NCI-H524 (cell line): ENCODE measurements around the gene DAB2IP.
A peak's percentile ranks its signal among the peaks of the same experiment; 100 is the strongest.
"Not testable (repeated sequence)": the region's sequence is repeated elsewhere in the genome, so short reads cannot be mapped to it uniquely, and the experiment has no call there.

Experiments used
- DNase-seq, 2 experiments: peaks; one replicate each; lab custom pipeline; 2025; lab: John Stamatoyannopoulos, UW

The DAB2IP gene

DNA sequence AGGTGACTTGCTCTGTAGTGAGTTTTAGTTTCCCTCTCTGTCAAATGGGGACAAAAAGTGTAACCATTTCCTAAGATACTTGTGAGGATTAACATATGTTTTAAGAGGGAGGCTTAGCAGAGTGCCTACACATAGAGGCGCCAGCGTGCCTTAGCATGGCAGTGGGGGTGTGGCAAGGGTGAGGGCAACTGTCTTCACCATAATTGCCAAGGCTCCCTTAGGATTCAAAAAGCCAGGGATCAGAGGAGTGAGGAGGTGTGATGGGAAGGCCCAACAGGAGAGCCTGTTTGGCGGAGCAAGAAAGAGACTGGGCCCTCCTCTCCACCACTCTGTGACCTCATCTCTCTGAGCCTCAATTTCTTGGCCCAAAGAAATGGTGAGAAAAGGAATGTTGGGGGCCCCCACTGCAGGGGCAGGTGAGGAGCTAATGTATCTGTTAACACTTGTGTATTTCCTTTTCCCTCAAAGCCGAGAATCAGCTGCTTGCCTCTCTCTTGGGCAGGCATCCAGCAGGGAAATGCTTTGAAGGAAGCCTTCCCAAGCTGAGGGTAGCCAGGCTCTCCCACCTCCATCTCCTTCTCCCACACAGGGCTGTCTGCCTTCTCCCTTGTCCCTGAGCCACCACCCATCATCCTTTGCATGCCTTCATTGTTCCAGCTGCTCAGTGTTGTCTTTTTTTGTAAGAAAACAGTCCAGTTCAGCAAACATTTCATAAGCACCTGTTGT is 76.0 kb downstream of the DAB2IP start:
- peak; percentile 23 to 28 for DNase-seq

GRCh38 chr9:121728916-121729315 is 77.5 kb downstream of the DAB2IP start:
- DNase-seq = no peak

- no peak for DNase-seq
Measured at GRCh38 chr9:121729769-121730562, 78.5 kb downstream of the DAB2IP start.

DNA sequence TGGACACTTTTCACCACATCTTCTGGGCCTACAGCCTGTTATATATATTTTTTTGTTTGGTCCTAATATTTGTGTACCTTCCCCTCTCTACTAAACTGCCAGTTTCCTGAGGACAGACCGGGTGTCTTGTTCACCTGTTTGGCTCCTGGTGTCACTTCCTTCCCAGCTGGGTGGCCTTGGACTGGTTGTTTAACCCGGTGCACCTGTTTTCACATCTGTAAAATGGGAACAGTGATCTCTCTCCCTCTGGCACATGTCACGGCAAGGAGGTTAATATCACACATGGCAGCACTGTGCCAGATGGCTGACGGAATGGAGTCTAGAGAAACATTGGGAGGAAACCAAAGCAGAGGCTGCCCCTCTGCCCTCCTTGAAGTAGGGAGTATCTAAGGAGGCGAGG is 79.7 kb downstream of the DAB2IP start:
- DNase-seq = no peak

- DNase-seq = no peak
Measured at GRCh38 chr9:121731919-121732318, 80.5 kb downstream of the DAB2IP start.

- DNase-seq = no peak
Measured at GRCh38 chr9:121732389-121732788, 81.0 kb downstream of the DAB2IP start.

- no peak for DNase-seq
Measured at GRCh38 chr9:121732886-121733285, 81.5 kb downstream of the DAB2IP start.

- no peak for DNase-seq
Measured at GRCh38 chr9:121734465-121734864, 83.0 kb downstream of the DAB2IP start.

DNA sequence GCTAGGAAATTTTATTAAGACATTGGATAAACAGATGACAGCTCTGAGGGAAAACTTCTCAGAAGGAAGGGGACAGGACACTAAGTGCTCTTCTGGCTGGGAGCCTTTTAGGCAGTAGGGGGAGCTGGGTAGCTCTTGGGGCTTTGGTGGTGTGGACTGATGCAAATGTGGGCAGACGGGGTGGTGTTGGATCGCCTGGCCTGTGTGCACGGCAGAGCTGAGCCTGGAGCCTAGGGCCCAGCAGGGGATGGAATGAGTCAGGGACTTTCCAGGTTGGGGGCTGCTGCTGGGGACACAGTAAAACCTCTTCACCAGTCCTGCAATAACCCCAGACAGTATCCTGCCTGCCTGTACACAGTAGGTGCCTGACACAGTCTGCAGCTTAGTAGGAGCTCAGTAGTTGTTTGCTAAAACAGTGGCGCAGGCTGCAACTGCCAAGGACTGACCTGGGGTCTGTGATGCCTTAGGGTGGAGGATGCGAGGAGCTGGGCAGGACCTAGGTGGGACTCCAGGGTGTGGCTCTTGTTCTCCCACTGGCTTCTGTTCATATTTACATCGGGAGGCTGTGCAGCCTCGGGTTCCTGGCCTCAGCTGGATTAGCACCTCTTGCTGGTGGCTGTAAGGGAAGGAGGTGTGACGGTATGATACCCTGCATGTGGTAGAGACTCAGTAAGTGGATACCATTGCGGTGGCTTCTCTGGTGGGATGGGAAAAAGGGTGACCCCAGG is 83.8 kb downstream of the DAB2IP start:
- DNase-seq = peak in 1 of 2 experiments; percentile 37

GRCh38 chr9:121735793-121736770 is 84.6 kb downstream of the DAB2IP start:
- no peak for DNase-seq

DNA sequence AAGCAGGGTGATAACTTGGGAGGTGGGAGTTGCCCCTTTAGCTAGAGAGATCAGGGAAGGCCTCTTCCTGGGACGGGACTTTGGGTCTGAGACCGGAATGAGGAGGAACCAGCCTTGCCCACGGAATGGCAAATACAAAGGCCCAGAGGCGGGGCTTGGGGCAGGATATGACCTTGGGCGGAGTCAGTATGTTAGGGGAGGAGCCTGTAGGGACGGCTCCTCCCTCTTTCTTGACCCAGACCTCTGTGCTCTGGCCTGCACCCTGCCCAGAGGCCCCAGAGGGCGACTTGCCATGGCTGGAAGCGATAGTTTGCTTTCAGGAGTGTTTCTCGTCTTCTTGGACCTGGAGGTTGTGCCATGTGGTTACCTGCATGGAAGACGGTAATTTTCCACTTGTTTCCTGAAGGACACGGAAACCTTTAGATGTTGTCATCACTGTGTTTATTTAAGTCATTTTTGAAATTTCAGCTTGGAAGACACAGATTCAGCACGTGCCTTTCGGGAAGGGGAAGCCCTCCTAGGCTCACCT is 85.6 kb downstream of the DAB2IP start:
- DNase-seq = no peak

DNA sequence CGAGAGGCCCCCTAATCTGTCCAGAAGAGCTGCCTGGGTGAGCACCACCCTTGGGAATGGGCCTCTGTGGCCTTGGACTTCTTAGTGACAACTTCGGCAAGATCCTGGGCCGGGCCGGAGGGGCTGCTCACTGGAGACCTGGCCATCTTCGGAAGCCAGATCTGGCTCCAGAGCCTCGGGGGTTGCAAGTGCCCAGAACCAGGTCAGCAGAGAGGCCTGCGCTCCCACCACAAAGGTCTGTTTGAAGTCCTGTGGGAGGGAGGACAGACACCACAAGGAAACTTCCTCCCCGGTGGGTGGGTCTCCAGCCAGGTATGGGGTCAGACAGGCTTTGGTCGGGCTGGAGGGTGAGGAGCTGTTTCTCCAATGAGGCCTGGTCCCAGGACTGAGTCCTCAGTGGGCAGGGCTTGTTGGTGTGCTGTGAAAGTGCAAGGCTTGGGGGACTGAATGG is 86.1 kb downstream of the DAB2IP start:
- DNase-seq = no peak

DNA sequence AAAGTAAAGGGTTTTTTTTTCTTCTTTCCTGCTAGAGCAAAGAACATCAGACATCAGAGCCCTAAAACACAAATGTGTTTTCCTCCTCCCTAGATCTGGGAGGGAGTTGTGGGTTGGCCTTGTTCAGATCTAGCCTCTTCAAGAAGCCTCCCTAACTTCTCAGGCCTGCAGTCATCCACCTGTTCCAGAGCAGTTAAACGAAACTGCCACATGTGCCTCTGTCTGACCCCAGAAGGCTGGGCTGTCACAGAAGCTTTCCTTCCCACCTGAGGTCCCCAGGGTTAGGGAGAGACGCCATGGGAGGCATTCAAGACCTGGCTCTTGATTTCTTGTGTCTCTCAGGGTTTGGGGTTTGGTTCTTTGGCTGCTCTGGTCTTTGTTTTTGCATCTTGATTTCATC is 87.0 kb downstream of the DAB2IP start:
- no peak for DNase-seq

DNA sequence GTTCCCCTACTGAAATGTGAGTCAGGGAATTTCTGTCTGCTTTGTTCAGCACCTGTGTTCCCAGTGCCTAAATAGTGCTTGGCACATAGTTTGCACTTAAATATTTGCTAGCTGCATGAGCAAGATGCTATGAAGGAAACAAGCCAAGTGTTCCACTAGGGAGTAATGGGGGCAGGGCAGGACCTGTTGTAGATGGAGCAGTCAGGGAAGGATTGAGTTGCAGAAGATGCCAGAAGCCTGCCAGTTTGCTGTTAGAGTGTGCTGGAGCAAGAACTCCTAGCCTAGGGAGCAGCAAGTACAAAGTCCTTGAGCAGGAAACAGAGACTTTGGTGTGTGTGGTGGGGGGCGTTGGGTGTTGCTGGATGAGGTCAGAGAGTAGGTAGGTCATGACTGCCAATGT is 87.5 kb downstream of the DAB2IP start:
- no peak for DNase-seq

DNA sequence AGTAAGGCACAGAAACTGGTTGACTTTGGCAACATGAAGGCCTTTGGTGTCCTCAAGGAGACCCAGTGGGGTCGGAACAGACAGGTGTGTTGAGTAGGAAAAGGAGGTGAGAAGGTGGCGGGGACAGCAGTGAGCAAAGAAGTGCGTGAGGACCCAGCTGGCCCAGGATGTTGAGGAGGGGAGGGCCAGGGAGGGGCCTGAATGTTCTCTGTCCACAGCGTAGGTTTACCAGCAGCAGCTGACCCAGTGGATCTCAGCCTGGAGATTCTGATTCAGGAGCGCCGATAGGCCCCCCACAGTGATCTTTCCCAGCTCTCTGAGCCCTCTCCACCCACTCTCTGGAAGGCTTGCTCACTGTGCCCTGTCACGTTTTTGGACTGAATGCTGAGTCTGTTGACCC is 88.5 kb downstream of the DAB2IP start:
- no peak for DNase-seq

GRCh38 chr9:121741228-121741918 is 89.9 kb downstream of the DAB2IP start:
- peak; percentile 72 to 93 for DNase-seq

- DNase-seq = not testable (repeated sequence)
Measured at GRCh38 chr9:121741919-121742283, 90.5 kb downstream of the DAB2IP start.

DNA sequence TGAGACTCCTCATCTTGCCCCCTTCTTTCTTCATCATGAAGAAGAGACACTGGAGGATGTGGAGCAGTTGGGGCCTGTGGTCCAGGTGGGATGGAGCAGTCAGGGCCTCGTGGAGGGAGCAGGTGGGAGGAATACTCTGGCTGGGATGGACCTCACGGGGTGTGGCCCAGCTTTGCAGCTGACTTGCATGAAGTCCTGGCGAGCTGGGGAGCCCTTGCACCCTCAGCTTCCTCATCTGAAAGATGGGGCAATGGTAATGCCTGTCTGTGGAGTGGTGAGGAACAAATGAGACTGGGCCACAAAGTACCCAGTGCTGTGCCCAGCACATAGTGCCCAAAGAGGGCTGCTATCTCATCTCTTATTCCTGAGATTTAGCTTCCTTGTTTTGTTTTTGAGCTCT is 91.5 kb downstream of the DAB2IP start:
- no peak for DNase-seq

GRCh38 chr9:121743441-121744001 is 92.1 kb downstream of the DAB2IP start:
- DNase-seq = no peak

DNA sequence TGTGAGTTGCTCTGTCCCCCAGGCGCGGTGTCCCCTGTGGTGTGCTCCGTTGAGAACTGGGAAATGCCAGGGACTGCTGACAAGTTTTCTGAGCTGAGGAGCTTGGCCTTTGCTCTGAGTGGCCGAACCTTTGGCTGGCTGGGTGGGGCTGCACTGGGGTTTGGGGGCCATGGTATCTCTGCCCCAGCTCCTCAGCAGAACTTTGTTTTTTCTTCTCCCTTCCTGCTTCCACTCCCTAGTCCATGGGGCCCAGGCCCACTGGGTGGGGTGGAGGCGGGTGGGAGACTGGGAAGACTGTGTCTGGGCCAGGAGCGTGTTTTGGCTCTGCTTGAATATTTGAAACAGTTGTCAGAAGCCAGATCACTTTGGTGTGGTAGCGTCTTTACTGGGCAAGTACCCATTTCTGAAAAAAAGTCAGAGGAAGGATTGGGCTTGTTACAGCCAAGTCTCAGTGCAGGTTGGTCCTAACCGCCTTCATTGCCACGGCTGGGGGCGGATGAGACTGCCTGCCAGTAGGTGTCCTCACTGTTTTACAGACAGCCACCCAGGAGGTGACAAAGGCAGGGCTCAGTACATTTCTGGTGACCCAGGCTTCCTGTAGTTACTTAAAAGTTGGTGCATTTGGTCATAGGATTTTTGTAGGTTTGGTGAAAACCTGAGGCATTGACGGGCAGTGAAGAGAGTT is 92.7 kb downstream of the DAB2IP start:
- peak in 1 of 2 experiments; percentile 42 for DNase-seq
